H9 (cell line): ENCODE data around the gene DPP6. TPM values are rescaled to one million over a fixed set of nuclear protein-coding genes. Genes with fewer than 3 reads are reported as not detected.
"Not testable (repeated sequence)": the region's sequence is repeated elsewhere in the genome, so short reads cannot be mapped to it uniquely, and the experiment has no call there.

ENCODE experiments used
- DNase-seq: peaks from one replicate; pipeline ENCODE4 v3.0.0-alpha.2; 2017
- H2AFZ ChIP-seq: one replicate; pipeline ENCODE4 v1.6.1; 2013; ENCODE audit warnings: mild to moderate bottlenecking, low read length, control low read depth, moderate library complexity
- H2AK5ac ChIP-seq: 2 replicates; pipeline ENCODE4 v1.6.1; 2013; ENCODE audit warnings: low read length, control low read depth, mixed read lengths; ENCODE audit not compliant: insufficient read length
- H2BK120ac ChIP-seq: one replicate; pipeline ENCODE4 v1.6.1; 2013; ENCODE audit warnings: low read depth, mild to moderate bottlenecking, low read length, control low read depth, inconsistent platforms; ENCODE audit not compliant: poor library complexity, severe bottlenecking
- H2BK12ac ChIP-seq: 2 replicates; pipeline ENCODE4 v1.6.1; 2013; ENCODE audit warnings: low read length, control low read depth, mixed read lengths, low read depth; ENCODE audit not compliant: insufficient read length
- H2BK15ac ChIP-seq: 2 replicates; pipeline ENCODE4 v1.6.1; 2013; ENCODE audit warnings: low read depth, low read length, control low read depth
- H2BK20ac ChIP-seq: one replicate; pipeline ENCODE4 v1.6.1; 2013; ENCODE audit warnings: low read depth, mild to moderate bottlenecking, low read length, control low read depth, inconsistent platforms; ENCODE audit not compliant: poor library complexity, severe bottlenecking
- H2BK5ac ChIP-seq: 2 replicates; pipeline ENCODE4 v1.6.1; 2013; ENCODE audit warnings: low read length, control low read depth, mixed read lengths; ENCODE audit not compliant: insufficient read length
- H3K14ac ChIP-seq: 2 replicates; pipeline ENCODE4 v1.6.1; 2013; ENCODE audit warnings: low read length, control low read depth; ENCODE audit not compliant: insufficient read depth
- H3K18ac ChIP-seq: 2 replicates; pipeline ENCODE4 v1.6.1; 2013; ENCODE audit warnings: low read depth, mild to moderate bottlenecking, mixed read lengths, low read length, control low read depth; ENCODE audit not compliant: insufficient read length
- H3K23ac ChIP-seq: 2 replicates; pipeline ENCODE4 v1.6.1; 2013; ENCODE audit warnings: low read length, control low read depth, mixed read lengths, low read depth; ENCODE audit not compliant: insufficient read length
- H3K23me2 ChIP-seq: 2 replicates; pipeline ENCODE4 v1.6.1; 2013; ENCODE audit warnings: low read depth, mild to moderate bottlenecking, mixed read lengths, low read length, control low read depth; ENCODE audit not compliant: insufficient read length, poor library complexity, severe bottlenecking
- H3K27ac ChIP-seq: 2 replicates; pipeline ENCODE4 v1.5.1; 2013; ENCODE audit warnings: low read length, control low read depth, mixed read lengths, low read depth; ENCODE audit not compliant: insufficient read length
- H3K27me3 ChIP-seq: 2 replicates; pipeline ENCODE4 v1.6.1; 2013; ENCODE audit warnings: low read length, control low read depth, inconsistent platforms; ENCODE audit not compliant: insufficient read depth
- H3K4ac ChIP-seq: 2 replicates; pipeline ENCODE4 v1.6.1; 2013; ENCODE audit warnings: low read depth, mild to moderate bottlenecking, control low read depth, inconsistent platforms, low read length, moderate library complexity
- H3K4me1 ChIP-seq: 2 replicates; pipeline ENCODE4 v1.6.1; 2013; ENCODE audit warnings: low read length, control low read depth, inconsistent platforms; ENCODE audit not compliant: insufficient read depth
- H3K4me2 ChIP-seq: 2 replicates; pipeline ENCODE4 v1.6.1; 2013; ENCODE audit warnings: low read length, control low read depth, mixed read lengths; ENCODE audit not compliant: insufficient read length, insufficient read depth
- H3K56ac ChIP-seq: 2 replicates; pipeline ENCODE4 v1.6.1; 2013; ENCODE audit warnings: low read depth, mild to moderate bottlenecking, mixed read lengths, low read length, control low read depth; ENCODE audit not compliant: insufficient read length
- H3K79me1 ChIP-seq: 2 replicates; pipeline ENCODE4 v1.6.1; 2013; ENCODE audit warnings: low read depth, mild to moderate bottlenecking, moderate library complexity, low read length, control low read depth, inconsistent platforms; ENCODE audit not compliant: insufficient read depth, poor library complexity, severe bottlenecking
- H3K79me2 ChIP-seq: 2 replicates; pipeline ENCODE4 v1.6.1; 2013; ENCODE audit warnings: low read length, control low read depth, inconsistent platforms; ENCODE audit not compliant: insufficient read depth
- H3K9ac ChIP-seq: 2 replicates; pipeline ENCODE4 v1.6.1; 2013; ENCODE audit warnings: low read length, control low read depth, mixed read lengths; ENCODE audit not compliant: insufficient read length; ENCODE audit errors: extremely low read depth
- H3K9me3 ChIP-seq: one replicate; pipeline ENCODE4 v1.6.1; 2013; ENCODE audit warnings: low read depth, low read length, inconsistent platforms; ENCODE audit not compliant: control insufficient read depth
- H3T11ph ChIP-seq: one replicate; pipeline ENCODE4 v1.6.1; 2013; ENCODE audit warnings: mild to moderate bottlenecking, low read length, control low read depth, inconsistent platforms
- H4K20me1 ChIP-seq: one replicate; pipeline ENCODE4 v1.6.1; 2013; ENCODE audit not compliant: control insufficient read depth, insufficient read length, insufficient read depth
- H4K5ac ChIP-seq: 2 replicates; pipeline ENCODE4 v1.6.1; 2013; ENCODE audit warnings: low read depth, mild to moderate bottlenecking, mixed read lengths, low read length, control low read depth; ENCODE audit not compliant: insufficient read length
- H4K8ac ChIP-seq: replicated peaks from 2 replicates; pipeline ENCODE4 v1.6.1; 2013; ENCODE audit warnings: low read length, control low read depth, mixed read lengths, low read depth; ENCODE audit not compliant: insufficient read length
- H4K91ac ChIP-seq: 2 replicates; pipeline ENCODE4 v1.6.1; 2013; ENCODE audit warnings: low read depth, mild to moderate bottlenecking, moderate library complexity, mixed read lengths, low read length, control low read depth; ENCODE audit not compliant: insufficient read length
- H3K27ac Mint-ChIP-seq, 3 experiments: 2 replicates in 2 of 3; 3 replicates in 1 of 3; pipeline ENCODE4 v1.8.0; 2020 to 2021; ENCODE audit warnings: mixed read lengths in 3 of 3, mild to moderate bottlenecking in 1 of 3, moderate library complexity in 1 of 3
- H3K27me3 Mint-ChIP-seq: 2 replicates; pipeline ENCODE4 v1.8.0; 2021; ENCODE audit warnings: low read depth, mild to moderate bottlenecking, moderate library complexity, mixed read lengths
- H3K36me3 Mint-ChIP-seq, 3 experiments: 2 replicates in 2 of 3; 3 replicates in 1 of 3; pipeline ENCODE4 v1.8.0; 2020 to 2021; ENCODE audit warnings: low read depth in 3 of 3, mixed read lengths in 3 of 3; ENCODE audit not compliant: insufficient read depth in 1 of 3
- H3K4me1 Mint-ChIP-seq, 2 experiments: 2 replicates each; pipeline ENCODE4 v1.8.0; 2020; ENCODE audit warnings: mixed read lengths in 2 of 2
- H3K4me3 Mint-ChIP-seq, 2 experiments: 2 replicates in 1 of 2; 3 replicates in 1 of 2; pipeline ENCODE4 v1.8.0; 2020 to 2021; ENCODE audit warnings: mild to moderate bottlenecking in 2 of 2, mixed read lengths in 2 of 2, moderate library complexity in 1 of 2
- H3K9me3 Mint-ChIP-seq, 2 experiments: 2 replicates in 1 of 2; 3 replicates in 1 of 2; pipeline ENCODE4 v1.8.0; 2020; ENCODE audit warnings: mild to moderate bottlenecking in 2 of 2, mixed read lengths in 2 of 2, moderate library complexity in 1 of 2
- CTCF ChIP-seq: fragments of 200-600 bp; sonication (generic); conservative IDR thresholded peaks from 3 replicates; pipeline ENCODE4 v1.8.0; 2021; ENCODE audit warnings: antibody characterized with exemption, mild to moderate bottlenecking
- WGBS: extraction: QIAGEN DNeasy Blood & Tissue Kit; methylation state at CpG from one replicate; pipeline ENCODE4 v1.1.7; 2013; ENCODE audit warnings: missing lambda C conversion rate, low lambda C conversion rate, mixed read lengths; ENCODE audit not compliant: insufficient read length; ENCODE audit errors: extremely low coverage; 5-methylcytosine and 5-hydroxymethylcytosine counted together
- total RNA-seq: library from RNA; stranded (reverse); gene quantifications from 2 replicates; pipeline ENCODE4 v1.2.1, GENCODE V29; 2021

Gene DPP6
- total RNA-seq, 1 experiment from 2014 or later: 4.5 TPM

- Histone ChIP-seq H3K79me2 (no peaks in the 10 kb centered on the region), H3K14ac (no peak overlapping the region), H3K23me2 (no peaks in the 10 kb centered on the region), H3K79me1 (no peaks in the 10 kb centered on the region), H3K27me3 (no peaks in the 10 kb centered on the region), H2AFZ (no peak overlapping the region), H3K18ac (no peak overlapping the region), H2BK12ac (no peak overlapping the region), H3K27ac (no peak overlapping the region), H2AK5ac (no peak overlapping the region), H3K23ac (no peak overlapping the region), H3K4ac (no peak overlapping the region), H3K9me3 (no peaks in the 10 kb centered on the region), H2BK20ac (no peak overlapping the region), H3K4me1 (no peaks in the 10 kb centered on the region), H2BK5ac (no peak overlapping the region), H3K56ac (no peak overlapping the region), H3T11ph (no peak overlapping the region), H4K8ac (no peak overlapping the region), H4K91ac (no peak overlapping the region), H3K9ac (no peak overlapping the region), H3K4me2 (no peak overlapping the region), H2BK15ac (no peak overlapping the region), H2BK120ac (no peak overlapping the region), H4K5ac (no peak overlapping the region), H4K20me1 (no peaks in the 10 kb centered on the region)
- no peak for TF ChIP-seq CTCF
- Mint-ChIP-seq H3K27me3 (no peaks in the 10 kb centered on the region), H3K9me3 (no peaks in the 10 kb centered on the region), H3K36me3 (peaks cover 0 to 2% (median 0%) of the 10 kb centered on the region in 3 experiments; a peak in 3 of 7 replicates), H3K27ac (no peak overlapping the region), H3K4me1 (peaks cover 10 to 13% of the 10 kb centered on the region in 2 experiments), H3K4me3 (no peak overlapping the region)
- DNase-seq: no peak
- no CpG with 5 or more reads among the region's 12 CpGs for WGBS
Observed at GRCh38 chr7:154677454-154677853, 625.3 kb downstream of the DPP6 start.

GRCh38 chr7:154678001-154678550 is 625.9 kb downstream of the DPP6 start:
- not testable (repeated sequence) for H2BK12ac ChIP-seq, H2AFZ ChIP-seq, H3K14ac ChIP-seq, H3K27ac Mint-ChIP-seq, H4K91ac ChIP-seq, H3K4me2 ChIP-seq, H2BK5ac ChIP-seq, H3K79me2 ChIP-seq, H4K5ac ChIP-seq, H3K27ac ChIP-seq, H3K27me3 Mint-ChIP-seq, H3K18ac ChIP-seq, H2AK5ac ChIP-seq, H3K23me2 ChIP-seq, H3K4me3 Mint-ChIP-seq, H3K23ac ChIP-seq, H3K4ac ChIP-seq, H3K9me3 ChIP-seq, H3K27me3 ChIP-seq, H2BK15ac ChIP-seq, H3T11ph ChIP-seq, H4K20me1 ChIP-seq, H3K4me1 ChIP-seq, H2BK20ac ChIP-seq, H3K36me3 Mint-ChIP-seq, H3K79me1 ChIP-seq, H3K9ac ChIP-seq, H2BK120ac ChIP-seq, DNase-seq, H4K8ac ChIP-seq, H3K56ac ChIP-seq, H3K9me3 Mint-ChIP-seq
- WGBS: no CpG with 5 or more reads among the region's 18 CpGs
- H3K4me1 Mint-ChIP-seq: peaks cover 10 to 13% of the 10 kb centered on the region in 2 experiments
